PC-9 (cell line): Measurements from ENCODE around the gene CDK11A.
"Not testable (repeated sequence)": the region's sequence is repeated elsewhere in the genome, so short reads cannot be mapped to it uniquely, and the experiment has no call there.

Source experiments
- EZH2 ChIP-seq: fragments of 200-600 bp; sonication (generic); IDR thresholded peaks from 2 replicates; pipeline ENCODE4 v1.8.0; 2017; ENCODE audit warnings: antibody characterized with exemption, low read depth
- TF ChIP-seq, protein P1 (sequence below): fragments of 200-600 bp; sonication (generic); conservative IDR thresholded peaks from 2 replicates; pipeline ENCODE4 v1.6.1; 2017; ENCODE audit warnings: mixed run types, antibody characterized with exemption, mild to moderate bottlenecking, moderate library complexity

DNA sequence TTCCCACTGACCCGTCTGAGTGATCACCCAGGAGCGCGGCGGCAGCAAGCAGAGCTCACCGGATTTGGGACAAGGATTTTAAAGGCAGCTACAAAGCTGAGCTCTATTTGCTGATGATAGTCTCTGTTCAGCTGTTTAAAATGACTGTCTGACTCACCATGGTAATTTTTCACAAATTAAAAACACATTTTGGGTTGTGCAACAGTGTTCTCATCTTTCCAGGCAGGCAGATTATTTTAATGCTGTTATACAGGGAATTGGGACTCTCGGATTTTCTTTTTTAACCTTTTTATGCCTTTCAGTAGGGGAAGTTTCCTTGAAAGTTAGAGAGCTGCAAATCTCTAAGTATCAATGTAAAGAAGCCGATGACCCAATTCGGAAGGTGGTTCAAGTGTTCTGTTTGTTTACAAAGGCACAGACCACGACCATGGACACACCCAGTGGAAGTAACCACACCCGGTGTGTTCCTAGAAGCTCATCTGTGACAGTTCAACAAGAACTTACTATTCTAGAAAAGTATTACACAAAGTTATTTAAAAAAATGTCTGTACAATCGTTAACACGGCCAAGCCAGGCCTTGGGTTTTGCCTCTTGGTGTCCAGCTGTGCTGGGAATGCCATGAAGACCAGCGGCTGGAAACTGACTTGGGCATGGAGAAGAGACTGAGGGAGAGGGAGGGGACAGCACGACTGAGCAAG, 4.3 kb upstream of the CDK11A start:
- TF ChIP-seq, protein P1, sequence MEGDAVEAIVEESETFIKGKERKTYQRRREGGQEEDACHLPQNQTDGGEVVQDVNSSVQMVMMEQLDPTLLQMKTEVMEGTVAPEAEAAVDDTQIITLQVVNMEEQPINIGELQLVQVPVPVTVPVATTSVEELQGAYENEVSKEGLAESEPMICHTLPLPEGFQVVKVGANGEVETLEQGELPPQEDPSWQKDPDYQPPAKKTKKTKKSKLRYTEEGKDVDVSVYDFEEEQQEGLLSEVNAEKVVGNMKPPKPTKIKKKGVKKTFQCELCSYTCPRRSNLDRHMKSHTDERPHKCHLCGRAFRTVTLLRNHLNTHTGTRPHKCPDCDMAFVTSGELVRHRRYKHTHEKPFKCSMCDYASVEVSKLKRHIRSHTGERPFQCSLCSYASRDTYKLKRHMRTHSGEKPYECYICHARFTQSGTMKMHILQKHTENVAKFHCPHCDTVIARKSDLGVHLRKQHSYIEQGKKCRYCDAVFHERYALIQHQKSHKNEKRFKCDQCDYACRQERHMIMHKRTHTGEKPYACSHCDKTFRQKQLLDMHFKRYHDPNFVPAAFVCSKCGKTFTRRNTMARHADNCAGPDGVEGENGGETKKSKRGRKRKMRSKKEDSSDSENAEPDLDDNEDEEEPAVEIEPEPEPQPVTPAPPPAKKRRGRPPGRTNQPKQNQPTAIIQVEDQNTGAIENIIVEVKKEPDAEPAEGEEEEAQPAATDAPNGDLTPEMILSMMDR: not testable (repeated sequence)
- TF ChIP-seq EZH2: not testable (repeated sequence)
